ENCODE data around the gene PODXL.

DNA sequence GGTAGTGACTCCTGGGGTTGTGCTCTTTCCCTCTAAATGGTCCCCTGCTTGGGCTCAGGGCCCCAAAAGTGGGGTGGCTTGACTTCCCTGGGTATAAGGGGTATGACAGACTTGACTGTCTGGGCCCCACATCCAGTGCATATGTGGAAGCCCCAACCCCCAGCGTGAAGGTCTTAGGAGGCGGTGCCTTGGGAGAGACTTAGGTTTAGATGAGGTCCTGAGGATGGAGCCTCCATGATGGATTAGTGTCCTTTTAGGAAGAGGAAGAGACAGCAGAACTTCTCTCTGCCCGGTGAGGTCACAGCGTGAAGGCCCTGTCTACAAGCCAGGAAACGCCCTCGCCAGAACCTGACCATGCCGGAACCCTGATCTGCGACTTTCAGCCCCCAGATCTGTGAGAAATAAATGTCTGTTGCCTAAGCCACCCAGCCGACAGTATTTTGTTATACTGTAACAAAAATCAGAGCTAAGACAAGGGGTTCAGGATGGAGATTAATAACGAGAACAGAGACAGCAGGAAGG, 23.8 kb downstream of the PODXL start:
- TF ChIP-seq SIN3A (IDR thresholded peaks at IDR 0.05; ENCODE audit: borderline replicate concordance, insufficient read depth, low read length) (no peak), TAF1 (IDR thresholded peaks at IDR 0.05; ENCODE audit: borderline replicate concordance, insufficient read depth, low read length) (no peak), POLR2AphosphoS5 (IDR thresholded peaks at IDR 0.05; ENCODE audit: low read depth, low read length) (no peak), FOXP2 (optimal IDR thresholded peaks at IDR 0.05; ENCODE audit: borderline replicate concordance, extremely low read depth, extremely low read length, insufficient read depth) (no peak)
- TF ChIP-seq, protein P1, sequence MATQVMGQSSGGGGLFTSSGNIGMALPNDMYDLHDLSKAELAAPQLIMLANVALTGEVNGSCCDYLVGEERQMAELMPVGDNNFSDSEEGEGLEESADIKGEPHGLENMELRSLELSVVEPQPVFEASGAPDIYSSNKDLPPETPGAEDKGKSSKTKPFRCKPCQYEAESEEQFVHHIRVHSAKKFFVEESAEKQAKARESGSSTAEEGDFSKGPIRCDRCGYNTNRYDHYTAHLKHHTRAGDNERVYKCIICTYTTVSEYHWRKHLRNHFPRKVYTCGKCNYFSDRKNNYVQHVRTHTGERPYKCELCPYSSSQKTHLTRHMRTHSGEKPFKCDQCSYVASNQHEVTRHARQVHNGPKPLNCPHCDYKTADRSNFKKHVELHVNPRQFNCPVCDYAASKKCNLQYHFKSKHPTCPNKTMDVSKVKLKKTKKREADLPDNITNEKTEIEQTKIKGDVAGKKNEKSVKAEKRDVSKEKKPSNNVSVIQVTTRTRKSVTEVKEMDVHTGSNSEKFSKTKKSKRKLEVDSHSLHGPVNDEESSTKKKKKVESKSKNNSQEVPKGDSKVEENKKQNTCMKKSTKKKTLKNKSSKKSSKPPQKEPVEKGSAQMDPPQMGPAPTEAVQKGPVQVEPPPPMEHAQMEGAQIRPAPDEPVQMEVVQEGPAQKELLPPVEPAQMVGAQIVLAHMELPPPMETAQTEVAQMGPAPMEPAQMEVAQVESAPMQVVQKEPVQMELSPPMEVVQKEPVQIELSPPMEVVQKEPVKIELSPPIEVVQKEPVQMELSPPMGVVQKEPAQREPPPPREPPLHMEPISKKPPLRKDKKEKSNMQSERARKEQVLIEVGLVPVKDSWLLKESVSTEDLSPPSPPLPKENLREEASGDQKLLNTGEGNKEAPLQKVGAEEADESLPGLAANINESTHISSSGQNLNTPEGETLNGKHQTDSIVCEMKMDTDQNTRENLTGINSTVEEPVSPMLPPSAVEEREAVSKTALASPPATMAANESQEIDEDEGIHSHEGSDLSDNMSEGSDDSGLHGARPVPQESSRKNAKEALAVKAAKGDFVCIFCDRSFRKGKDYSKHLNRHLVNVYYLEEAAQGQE (IDR thresholded peaks at IDR 0.05; ENCODE audit: insufficient read depth in 1 of 2, low read depth in 2 of 2, low read length in 2 of 2) = no peak
